Measurements from ENCODE around the gene TACC2. TPM values are rescaled to one million over a fixed set of nuclear protein-coding genes. Genes with fewer than 3 reads are reported as not detected.
"Not testable (repeated sequence)": the region's sequence is repeated elsewhere in the genome, so short reads cannot be mapped to it uniquely, and the experiment has no call there.

TACC2 gene
- total RNA-seq, 4 donors from 2014 or later, result 105 to 334 (median 235) TPM

GRCh38 chr10:122087436-122087835 is 98.5 kb downstream of the TACC2 start:
- DNase-seq, result peak in 1 of 2 donors; percentile 42
- in situ Hi-C loops (cut with MboI; ENCODE audit: low sequenced_read_pairs in 4 of 4), result no loop called here
- peak overlapping the region; percentile 67 to 71 (median 68) for H3K27ac ChIP-seq

GRCh38 chr10:122089311-122090017 is 100.5 kb downstream of the TACC2 start:
- in situ Hi-C loops (cut with MboI; ENCODE audit: low sequenced_read_pairs in 4 of 4) (no loop called here), intact Hi-C loops (cut with DNase I; ENCODE audit: low total_unique reads) (no loop called here)
- no peak overlapping the region for H3K4me3 ChIP-seq
- no peaks in the 10 kb centered on the region for H3K27me3 ChIP-seq
- no peak for TF ChIP-seq CTCF (IDR thresholded peaks at IDR 0.05 in 4 of 5, conservative IDR thresholded peaks at IDR 0.05 in 1 of 5)
- no peak for TF ChIP-seq POLR2A (IDR thresholded peaks at IDR 0.05)
- H3K9me3 ChIP-seq, result no peaks in the 10 kb centered on the region
- peaks cover 0 to 15% of the 10 kb centered on the region in 2 donors for H3K4me1 ChIP-seq
- DNase-seq, result no peak
- peaks cover 0 to 33% of the 10 kb centered on the region in 2 donors for H3K36me3 ChIP-seq
- H3K27ac ChIP-seq, result peak overlapping the region; percentile 13 to 67 (median 48)
- no peak for ATAC-seq

More at GRCh38 chr10:122087436-122087835, 98.5 kb downstream of the TACC2 start:
- no peaks in the 10 kb centered on the region for H3K27me3 ChIP-seq
- intact Hi-C loops (cut with DNase I; ENCODE audit: low total_unique reads), result no loop called here
- ATAC-seq, result peak in 1 of 2 donors; percentile 20
- TF ChIP-seq CTCF (IDR thresholded peaks at IDR 0.05 in 4 of 5, conservative IDR thresholded peaks at IDR 0.05 in 1 of 5) (no peak), POLR2A (IDR thresholded peaks at IDR 0.05) (no peak)
- peaks cover 0 to 46% of the 10 kb centered on the region in 2 donors for H3K36me3 ChIP-seq
- no peak overlapping the region for H3K4me3 ChIP-seq
- H3K4me1 ChIP-seq, result peaks cover 0 to 15% of the 10 kb centered on the region in 2 donors
- H3K9me3 ChIP-seq, result no peaks in the 10 kb centered on the region

- no peak overlapping the region for H3K4me3 ChIP-seq
- H3K4me1 ChIP-seq, result peaks cover 7 to 8% of the 10 kb centered on the region in 2 donors
- H3K36me3 ChIP-seq, result peaks cover 0 to 33% of the 10 kb centered on the region in 2 donors
- DNase-seq (no peak), ATAC-seq (no peak)
- in situ Hi-C loops (cut with MboI; ENCODE audit: low sequenced_read_pairs in 4 of 4), result no loop called here
- intact Hi-C loops (cut with DNase I; ENCODE audit: low total_unique reads), result no loop called here
- no peaks in the 10 kb centered on the region for H3K9me3 ChIP-seq
- H3K27me3 ChIP-seq, result no peaks in the 10 kb centered on the region
- TF ChIP-seq CTCF (IDR thresholded peaks at IDR 0.05 in 4 of 5, conservative IDR thresholded peaks at IDR 0.05 in 1 of 5) (no peak), POLR2A (IDR thresholded peaks at IDR 0.05) (no peak)
- H3K27ac ChIP-seq, result peak overlapping the region; percentile 39 to 95 (median 89)
These were observed 102.8 kb downstream of the TACC2 start for GRCh38 chr10:122091722-122092121.

GRCh38 chr10:122093076-122093475 is 104.1 kb downstream of the TACC2 start:
- intact Hi-C loops (cut with DNase I; ENCODE audit: low total_unique reads) (no loop called here), in situ Hi-C loops (cut with MboI; ENCODE audit: low sequenced_read_pairs in 4 of 4) (no loop called here)
- DNase-seq (no peak), ATAC-seq (no peak)
- Histone ChIP-seq H3K4me1 (peaks cover 7 to 19% of the 10 kb centered on the region in 2 donors), H3K9me3 (no peaks in the 10 kb centered on the region), H3K4me3 (no peak overlapping the region), H3K27me3 (no peaks in the 10 kb centered on the region), H3K36me3 (peaks cover 0 to 28% of the 10 kb centered on the region in 2 donors), H3K27ac (peak overlapping the region; percentile 39 to 95 (median 89))
- no peak for TF ChIP-seq CTCF (IDR thresholded peaks at IDR 0.05 in 4 of 5, conservative IDR thresholded peaks at IDR 0.05 in 1 of 5)
- TF ChIP-seq POLR2A (IDR thresholded peaks at IDR 0.05), result no peak

GRCh38 chr10:122096181-122096580 is 107.2 kb downstream of the TACC2 start:
- H3K36me3 ChIP-seq; intact Hi-C loops (cut with DNase I; ENCODE audit: low total_unique reads); in situ Hi-C loops (cut with MboI; ENCODE audit: low sequenced_read_pairs in 4 of 4); H3K4me3 ChIP-seq; H3K9me3 ChIP-seq; ATAC-seq; H3K27me3 ChIP-seq; DNase-seq: not testable (repeated sequence)
- Histone ChIP-seq H3K4me1 (peaks cover 26 to 39% of the 10 kb centered on the region in 2 donors), H3K27ac (peak overlapping the region; percentile 77 to 95 (median 89))

Measured in gastrocnemius medialis (tissue), 4 donors.